Hepatocyte (in vitro differentiated cells): ENCODE data around the gene SCGN. TPM values are rescaled to one million over a fixed set of nuclear protein-coding genes. Genes with fewer than 3 reads are reported as not detected.

Experiments
- DNase-seq: peaks from one replicate; pipeline ENCODE4 v3.0.0-alpha.2; 2016; ENCODE audit warnings: low spot score
- H2AFZ ChIP-seq: fragments of 200-600 bp; sonication (generic); 2 replicates; pipeline ENCODE4 v1.6.0; 2016; ENCODE audit warnings: antibody characterized with exemption, mild to moderate bottlenecking
- H3K27ac ChIP-seq: fragments of 200-600 bp; sonication (generic); 2 replicates; pipeline ENCODE4 v1.5.1; 2016; ENCODE audit warnings: mild to moderate bottlenecking
- H3K27me3 ChIP-seq: fragments of 200-600 bp; sonication (generic); 2 replicates; pipeline ENCODE4 v1.6.1; 2016
- H3K36me3 ChIP-seq: fragments of 200-600 bp; sonication (generic); replicated peaks from 2 replicates; pipeline ENCODE4 v1.5.1; 2016; ENCODE audit warnings: low read depth; ENCODE audit not compliant: insufficient read depth
- H3K4me1 ChIP-seq: fragments of 200-600 bp; sonication (generic); 2 replicates; pipeline ENCODE4 v1.5.1; 2016; ENCODE audit warnings: mild to moderate bottlenecking, moderate library complexity; ENCODE audit not compliant: insufficient read depth
- H3K4me2 ChIP-seq: fragments of 200-600 bp; sonication (generic); 2 replicates; pipeline ENCODE4 v1.6.0; 2016
- H3K4me3 ChIP-seq: fragments of 200-600 bp; sonication (generic); 2 replicates; pipeline ENCODE4 v1.5.1; 2016; ENCODE audit warnings: mild to moderate bottlenecking
- H3K79me2 ChIP-seq: fragments of 200-600 bp; sonication (generic); 2 replicates; pipeline ENCODE4 v1.6.0; 2017; ENCODE audit warnings: mild to moderate bottlenecking
- H3K9me2 ChIP-seq: fragments of 200-600 bp; sonication (generic); replicated peaks from 2 replicates; pipeline ENCODE4 v1.6.0; 2017; ENCODE audit warnings: mild to moderate bottlenecking; ENCODE audit not compliant: insufficient read depth
- H3K9me3 ChIP-seq: fragments of 200-600 bp; sonication (generic); 2 replicates; pipeline ENCODE4 v1.5.1; 2016; ENCODE audit warnings: low read depth, mild to moderate bottlenecking
- H4K20me1 ChIP-seq: fragments of 200-600 bp; sonication (generic); 2 replicates; pipeline ENCODE4 v1.6.0; 2016; ENCODE audit warnings: mild to moderate bottlenecking; ENCODE audit not compliant: insufficient read depth, poor library complexity, severe bottlenecking
- CTCF ChIP-seq: fragments of 200-600 bp; sonication (generic); IDR thresholded peaks from 2 replicates; pipeline ENCODE4 v1.5.1; 2016; ENCODE audit warnings: antibody characterized with exemption, mild to moderate bottlenecking; ENCODE audit not compliant: poor library complexity
- EZH2 ChIP-seq: fragments of 200-600 bp; sonication (generic); IDR thresholded peaks from 2 replicates; pipeline ENCODE4 v1.6.1; 2016; ENCODE audit warnings: antibody characterized with exemption, mild to moderate bottlenecking, borderline replicate concordance
- EZH2phosphoT487 ChIP-seq: fragments of 200-600 bp; sonication (generic); IDR thresholded peaks from one replicate; pipeline ENCODE4 v1.6.1; 2018; ENCODE audit warnings: antibody characterized with exemption, mild to moderate bottlenecking, low read depth, moderate library complexity; ENCODE audit not compliant: unreplicated experiment, severe bottlenecking
- WGBS: methylation state at CpG from one replicate; pipeline ENCODE4 v1.1.6; 2016; ENCODE audit warnings: low lambda C conversion rate; ENCODE audit errors: missing lambda C conversion rate; 5-methylcytosine and 5-hydroxymethylcytosine counted together
- polyA plus RNA-seq: library from polyadenylated mRNA; unstranded; fragments of >200 nt; fragmentation: Nextera tagmentation; extraction: Ambion mirVana; gene quantifications from 2 replicates; pipeline ENCODE4 v1.2.1, GENCODE V29; 2016
- total RNA-seq: library from RNA; depleted of rRNA; stranded (reverse); fragments of >200 nt; gene quantifications from 2 replicates; pipeline ENCODE4 v1.2.3, GENCODE V29; 2014

SCGN gene
- total and polyA plus RNA-seq, 2 experiments from 2014 or later, result 14.2 to 25.9 TPM

- no peaks in the 10 kb centered on the region for H3K9me2 ChIP-seq
- no peaks in the 10 kb centered on the region for H3K36me3 ChIP-seq
- H3K79me2 ChIP-seq, result no peaks in the 10 kb centered on the region
- H3K4me3 ChIP-seq, result no peak overlapping the region
- no peaks in the 10 kb centered on the region for H3K27me3 ChIP-seq
- H3K9me3 ChIP-seq, result no peaks in the 10 kb centered on the region
- no peak overlapping the region for H3K4me2 ChIP-seq
- H3K27ac ChIP-seq, result peak overlapping the region; percentile 87
- H4K20me1 ChIP-seq, result no peaks in the 10 kb centered on the region
- TF ChIP-seq CTCF (no peak), EZH2phosphoT487 (no peak), EZH2 (no peak)
- DNase-seq, result no peak
- WGBS, result 69% methylated on average over 2 of the region's 2 CpGs
- H2AFZ ChIP-seq, result peak overlapping the region; percentile 19
- peaks cover 27% of the 10 kb centered on the region for H3K4me1 ChIP-seq
These were observed 97.8 kb downstream of the SCGN start for GRCh38 chr6:25749837-25750236.

- Histone ChIP-seq H3K27ac (peak overlapping the region; percentile 87), H3K9me3 (no peaks in the 10 kb centered on the region)
- TF ChIP-seq EZH2phosphoT487 (no peak), CTCF (no peak), EZH2 (no peak)
These were observed 98.9 kb downstream of the SCGN start for GRCh38 chr6:25750906-25751305.

More at GRCh38 chr6:25750906-25751305, 98.9 kb downstream of the SCGN start:
- DNase-seq, result no peak
- 43% methylated on average over 3 of the region's 3 CpGs for whole genome bisulfite sequencing
- H3K9me2 ChIP-seq, result no peaks in the 10 kb centered on the region
- H3K4me1 ChIP-seq, result peaks cover 19% of the 10 kb centered on the region
- H3K4me3 ChIP-seq, result no peak overlapping the region
- H3K79me2 ChIP-seq, result no peaks in the 10 kb centered on the region
- no peaks in the 10 kb centered on the region for H3K36me3 ChIP-seq
- no peaks in the 10 kb centered on the region for H4K20me1 ChIP-seq
- H3K4me2 ChIP-seq, result no peak overlapping the region
- H3K27me3 ChIP-seq, result no peaks in the 10 kb centered on the region
- no peak overlapping the region for H2AFZ ChIP-seq

Other genes with a start within 250 kb of the SCGN start
- gene SLC17A4, start 102.5 kb downstream of the SCGN start, total RNA-seq, result 8.9 and 9.6 TPM in 2 replicates
- 5.2 and 6.3 TPM in 2 replicates for gene SLC17A4, start 102.5 kb downstream of the SCGN start, polyA plus RNA-seq
- gene SLC17A1, start 179.8 kb downstream of the SCGN start, total RNA-seq, result 1.9 and 3.2 TPM in 2 replicates
- gene SLC17A1, start 179.8 kb downstream of the SCGN start, polyA plus RNA-seq, result 2.2 and 4.0 TPM in 2 replicates
- 0.23 and 0.36 TPM in 2 replicates for gene SLC17A3, start 222.0 kb downstream of the SCGN start, total RNA-seq
- gene SLC17A3, start 222.0 kb downstream of the SCGN start, polyA plus RNA-seq, result 0.43 and 0.57 TPM in 2 replicates